K562 (cell line): ENCODE results near the gene RRAS. TPM values are rescaled to one million over a fixed set of nuclear protein-coding genes. Genes with fewer than 3 reads are reported as not detected.

Experiments
- DACH1 ChIP-seq: fragments of 450-650 bp; IDR thresholded peaks from 2 replicates; pipeline ENCODE4 v1.6.1; 2018; ENCODE audit not compliant: partially characterized antibody
- DDX20 ChIP-seq: fragments of 450-650 bp; IDR thresholded peaks from 2 replicates; pipeline ENCODE4 v1.6.1; 2016; ENCODE audit warnings: missing genetic modification characterization, low read depth, mild to moderate bottlenecking, missing compliant biosample characterization, moderate library complexity
- KDM4B ChIP-seq, 2 experiments: fragments of 450-650 bp in 1 of 2; sonication (generic) in 1 of 2; IDR thresholded peaks; 2 replicates each; pipeline ENCODE4 v1.6.1; 2016 to 2017; ENCODE audit warnings: borderline replicate concordance in 2 of 2, antibody characterized with exemption in 1 of 2, low read depth in 1 of 2, mild to moderate bottlenecking in 1 of 2
- NRF1 ChIP-seq, 2 experiments: fragments of 450-650 bp; IDR thresholded peaks in 1 of 2; conservative IDR thresholded peaks in 1 of 2; 2 replicates each; pipeline ENCODE4 v1.6.1; 2014; ENCODE audit warnings: mild to moderate bottlenecking in 2 of 2
- PHTF2 ChIP-seq: fragments of 250-450 bp; sonication (Bioruptor Pico); IDR thresholded peaks from 2 replicates; pipeline ENCODE4 v1.5.0; 2021; ENCODE audit warnings: mild to moderate bottlenecking
- POLR2A ChIP-seq: fragments of 450-650 bp; conservative IDR thresholded peaks from 2 replicates; pipeline ENCODE4 v1.6.1; 2016
- PURB ChIP-seq: sonication (generic); formaldehyde crosslinking; IDR thresholded peaks from 2 replicates; pipeline ENCODE4 v1.9.0; 2021; ENCODE audit warnings: low read depth, mild to moderate bottlenecking, missing genetic modification reagents
- RAD21 ChIP-seq, 2 experiments: fragments of 250-450 bp in 1 of 2; fragments of 450-650 bp in 1 of 2; sonication (Bioruptor Pico) in 1 of 2; formaldehyde crosslinking in 1 of 2; IDR thresholded peaks in 1 of 2; conservative IDR thresholded peaks in 1 of 2; 2 replicates each; pipeline versions ENCODE4 v1.4.0 to v1.8.0; 2020 to 2022; ENCODE audit warnings: mild to moderate bottlenecking in 2 of 2, moderate library complexity in 1 of 2
- SAFB ChIP-seq: fragments of 200-400 bp; formaldehyde crosslinking; IDR thresholded peaks from 2 replicates; pipeline ENCODE4 v1.6.1; 2017; ENCODE audit warnings: low read depth, low read length, borderline replicate concordance
- TEAD1 ChIP-seq, 2 experiments: fragments of 450-650 bp in 1 of 2; sonication (generic) in 1 of 2; formaldehyde crosslinking; IDR thresholded peaks; 2 replicates each; pipeline versions ENCODE4 v1.4.0 to v1.8.0; 2020 to 2022; ENCODE audit warnings: mild to moderate bottlenecking in 2 of 2, missing genetic modification reagents in 1 of 2
- ZBTB26 ChIP-seq: fragments of 450-650 bp; formaldehyde crosslinking; IDR thresholded peaks from 2 replicates; pipeline ENCODE4 v1.4.0; 2022; ENCODE audit warnings: missing genetic modification characterization
- ZNF24 ChIP-seq: fragments of 450-650 bp; IDR thresholded peaks from 2 replicates; pipeline ENCODE4 v1.6.1; 2016
- ZNF324 ChIP-seq: fragments of 250-450 bp; sonication (Bioruptor Pico); IDR thresholded peaks from 2 replicates; pipeline ENCODE4 v1.4.0; 2020; ENCODE audit warnings: mild to moderate bottlenecking
- polyA plus RNA-seq, 8 experiments: library from polyadenylated mRNA; depleted of rRNA in 4 of 8; stranded (reverse) in 5 of 8; unstranded in 3 of 8; fragments of >200 nt; fragmentation: Nextera tagmentation in 2 of 8; fragmentation: Illumina TruSeq in 1 of 8; extraction: Ambion mirVana in 2 of 8; extraction: Trizol in 1 of 8; gene quantifications; 2 replicates each; pipeline versions ENCODE4 v1.2.1 to v1.2.3, GENCODE V29; 2011 to 2014; ENCODE audit warnings: inconsistent platforms in 1 of 8, missing spikeins in 1 of 8
- total RNA-seq, 7 experiments: library from RNA; depleted of rRNA in 6 of 7; stranded (reverse); fragments of >200 nt in 6 of 7; fragmentation: Illumina TruSeq in 2 of 7; extraction: Trizol in 2 of 7; gene quantifications; 2 replicates each; pipeline versions ENCODE4 v1.2.1 to v1.2.3, GENCODE V29; 2011 to 2021; ENCODE audit warnings: low replicate concordance in 1 of 7
- TF ChIP-seq, protein P1 (sequence below): fragments of 250-450 bp; sonication (Bioruptor Pico); IDR thresholded peaks from 2 replicates; pipeline ENCODE4 v1.8.0; 2021; ENCODE audit warnings: moderate library complexity, mild to moderate bottlenecking, inconsistent platforms
- TF ChIP-seq, protein P2 (sequence below): fragments of 200-400 bp; formaldehyde crosslinking; IDR thresholded peaks from 2 replicates; pipeline ENCODE4 v1.6.1; 2017; ENCODE audit warnings: mild to moderate bottlenecking, low read depth, low read length, moderate library complexity
- TF ChIP-seq, protein P3 (sequence below): fragments of 250-450 bp; sonication (Bioruptor Pico); IDR thresholded peaks from 2 replicates; pipeline ENCODE4 v1.8.0; 2022; ENCODE audit warnings: inconsistent platforms, mild to moderate bottlenecking, moderate library complexity, borderline replicate concordance
- TF ChIP-seq, protein P4 (sequence below), 2 experiments: fragments of 450-650 bp in 1 of 2; IDR thresholded peaks; 2 replicates each; pipeline ENCODE4 v1.6.1; 2011 to 2017; ENCODE audit warnings: low read depth in 2 of 2, antibody characterized with exemption in 1 of 2, borderline replicate concordance in 1 of 2, low read length in 1 of 2, mild to moderate bottlenecking in 1 of 2, mixed read lengths in 1 of 2; ENCODE audit not compliant: control insufficient read depth in 1 of 2

Gene RRAS
- total and polyA plus RNA-seq, 9 of the 15 experiments (the other 6 are each of a cell fraction or from before 2014, with no cell fraction given), result 0.70 to 17.3 (median 8.2) TPM

DNA sequence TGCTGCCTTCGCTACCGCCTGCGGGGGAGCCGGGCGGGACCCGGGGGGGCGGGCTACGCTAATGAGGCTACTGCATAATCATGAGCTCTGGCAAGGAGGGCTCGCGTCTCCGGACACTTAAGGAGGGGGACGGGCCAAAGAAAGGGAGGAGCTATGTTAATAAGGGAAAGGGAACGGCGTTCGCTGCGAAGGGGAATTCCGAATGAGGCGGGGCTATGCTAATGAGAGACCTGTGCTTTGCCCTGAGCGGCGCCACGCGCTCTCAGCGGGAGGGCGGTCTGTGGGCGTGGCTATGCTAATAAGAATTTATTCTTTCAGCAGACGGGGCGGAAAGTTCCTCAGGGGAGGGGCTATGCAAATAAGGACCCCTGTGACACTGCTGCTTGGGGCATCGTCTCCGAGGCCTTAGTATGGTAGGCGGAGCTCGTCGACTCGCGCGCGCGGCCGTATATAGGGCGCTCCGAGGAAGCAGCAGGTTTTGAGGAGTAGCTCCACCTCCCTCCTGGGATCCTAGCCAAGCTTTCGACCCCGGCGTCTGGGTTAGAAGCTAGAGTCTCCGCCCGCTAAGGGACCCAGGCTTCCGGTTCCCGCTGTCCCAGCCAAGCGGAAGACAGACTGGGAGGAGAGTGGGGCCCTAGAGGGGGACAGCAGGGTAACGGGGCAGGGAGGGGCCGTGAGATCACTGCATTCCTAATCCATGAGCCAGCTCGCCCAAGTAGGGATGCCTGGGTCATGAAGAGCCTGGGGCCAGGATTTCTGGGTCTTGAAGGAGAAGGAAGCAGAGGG is at the start of gene RRAS (continued):
- TF ChIP-seq, protein P1, sequence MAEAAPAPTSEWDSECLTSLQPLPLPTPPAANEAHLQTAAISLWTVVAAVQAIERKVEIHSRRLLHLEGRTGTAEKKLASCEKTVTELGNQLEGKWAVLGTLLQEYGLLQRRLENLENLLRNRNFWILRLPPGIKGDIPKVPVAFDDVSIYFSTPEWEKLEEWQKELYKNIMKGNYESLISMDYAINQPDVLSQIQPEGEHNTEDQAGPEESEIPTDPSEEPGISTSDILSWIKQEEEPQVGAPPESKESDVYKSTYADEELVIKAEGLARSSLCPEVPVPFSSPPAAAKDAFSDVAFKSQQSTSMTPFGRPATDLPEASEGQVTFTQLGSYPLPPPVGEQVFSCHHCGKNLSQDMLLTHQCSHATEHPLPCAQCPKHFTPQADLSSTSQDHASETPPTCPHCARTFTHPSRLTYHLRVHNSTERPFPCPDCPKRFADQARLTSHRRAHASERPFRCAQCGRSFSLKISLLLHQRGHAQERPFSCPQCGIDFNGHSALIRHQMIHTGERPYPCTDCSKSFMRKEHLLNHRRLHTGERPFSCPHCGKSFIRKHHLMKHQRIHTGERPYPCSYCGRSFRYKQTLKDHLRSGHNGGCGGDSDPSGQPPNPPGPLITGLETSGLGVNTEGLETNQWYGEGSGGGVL (CRISPR knock-in tag), result no peak
- TF ChIP-seq PHTF2, result no peak
- peak; percentile 86 to 88 for TF ChIP-seq NRF1 (conservative IDR thresholded peaks at IDR 0.05 in 1 of 2, IDR thresholded peaks at IDR 0.05 in 1 of 2)
- TF ChIP-seq POLR2A, result peak; percentile 92
- no peak for TF ChIP-seq ZBTB26 (CRISPR knock-in tag)
- peak; percentile 83 to 97 for TF ChIP-seq TEAD1 (CRISPR knock-in tag; IDR thresholded peaks at IDR 0.05)
- TF ChIP-seq, protein P2, sequence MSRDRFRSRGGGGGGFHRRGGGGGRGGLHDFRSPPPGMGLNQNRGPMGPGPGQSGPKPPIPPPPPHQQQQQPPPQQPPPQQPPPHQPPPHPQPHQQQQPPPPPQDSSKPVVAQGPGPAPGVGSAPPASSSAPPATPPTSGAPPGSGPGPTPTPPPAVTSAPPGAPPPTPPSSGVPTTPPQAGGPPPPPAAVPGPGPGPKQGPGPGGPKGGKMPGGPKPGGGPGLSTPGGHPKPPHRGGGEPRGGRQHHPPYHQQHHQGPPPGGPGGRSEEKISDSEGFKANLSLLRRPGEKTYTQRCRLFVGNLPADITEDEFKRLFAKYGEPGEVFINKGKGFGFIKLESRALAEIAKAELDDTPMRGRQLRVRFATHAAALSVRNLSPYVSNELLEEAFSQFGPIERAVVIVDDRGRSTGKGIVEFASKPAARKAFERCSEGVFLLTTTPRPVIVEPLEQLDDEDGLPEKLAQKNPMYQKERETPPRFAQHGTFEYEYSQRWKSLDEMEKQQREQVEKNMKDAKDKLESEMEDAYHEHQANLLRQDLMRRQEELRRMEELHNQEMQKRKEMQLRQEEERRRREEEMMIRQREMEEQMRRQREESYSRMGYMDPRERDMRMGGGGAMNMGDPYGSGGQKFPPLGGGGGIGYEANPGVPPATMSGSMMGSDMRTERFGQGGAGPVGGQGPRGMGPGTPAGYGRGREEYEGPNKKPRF, result no peak
- peak in 1 of 2 experiments; percentile 45; a peak in 1 of 4 replicates for TF ChIP-seq KDM4B (IDR thresholded peaks at IDR 0.05; ENCODE audit: borderline replicate concordance in 2 of 2, low read depth in 1 of 2)
- TF ChIP-seq SAFB, result no peak
- no peak for TF ChIP-seq DACH1
- no peak for TF ChIP-seq RAD21 (CRISPR knock-in tag; conservative IDR thresholded peaks at IDR 0.05 in 1 of 2, IDR thresholded peaks at IDR 0.05 in 1 of 2)
- TF ChIP-seq DDX20 (tag), result no peak
- TF ChIP-seq ZNF24, result no peak
- TF ChIP-seq PURB (CRISPR knock-in tag), result no peak
- TF ChIP-seq, protein P3, sequence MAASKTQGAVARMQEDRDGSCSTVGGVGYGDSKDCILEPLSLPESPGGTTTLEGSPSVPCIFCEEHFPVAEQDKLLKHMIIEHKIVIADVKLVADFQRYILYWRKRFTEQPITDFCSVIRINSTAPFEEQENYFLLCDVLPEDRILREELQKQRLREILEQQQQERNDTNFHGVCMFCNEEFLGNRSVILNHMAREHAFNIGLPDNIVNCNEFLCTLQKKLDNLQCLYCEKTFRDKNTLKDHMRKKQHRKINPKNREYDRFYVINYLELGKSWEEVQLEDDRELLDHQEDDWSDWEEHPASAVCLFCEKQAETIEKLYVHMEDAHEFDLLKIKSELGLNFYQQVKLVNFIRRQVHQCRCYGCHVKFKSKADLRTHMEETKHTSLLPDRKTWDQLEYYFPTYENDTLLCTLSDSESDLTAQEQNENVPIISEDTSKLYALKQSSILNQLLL, result no peak
- TF ChIP-seq, protein P4, sequence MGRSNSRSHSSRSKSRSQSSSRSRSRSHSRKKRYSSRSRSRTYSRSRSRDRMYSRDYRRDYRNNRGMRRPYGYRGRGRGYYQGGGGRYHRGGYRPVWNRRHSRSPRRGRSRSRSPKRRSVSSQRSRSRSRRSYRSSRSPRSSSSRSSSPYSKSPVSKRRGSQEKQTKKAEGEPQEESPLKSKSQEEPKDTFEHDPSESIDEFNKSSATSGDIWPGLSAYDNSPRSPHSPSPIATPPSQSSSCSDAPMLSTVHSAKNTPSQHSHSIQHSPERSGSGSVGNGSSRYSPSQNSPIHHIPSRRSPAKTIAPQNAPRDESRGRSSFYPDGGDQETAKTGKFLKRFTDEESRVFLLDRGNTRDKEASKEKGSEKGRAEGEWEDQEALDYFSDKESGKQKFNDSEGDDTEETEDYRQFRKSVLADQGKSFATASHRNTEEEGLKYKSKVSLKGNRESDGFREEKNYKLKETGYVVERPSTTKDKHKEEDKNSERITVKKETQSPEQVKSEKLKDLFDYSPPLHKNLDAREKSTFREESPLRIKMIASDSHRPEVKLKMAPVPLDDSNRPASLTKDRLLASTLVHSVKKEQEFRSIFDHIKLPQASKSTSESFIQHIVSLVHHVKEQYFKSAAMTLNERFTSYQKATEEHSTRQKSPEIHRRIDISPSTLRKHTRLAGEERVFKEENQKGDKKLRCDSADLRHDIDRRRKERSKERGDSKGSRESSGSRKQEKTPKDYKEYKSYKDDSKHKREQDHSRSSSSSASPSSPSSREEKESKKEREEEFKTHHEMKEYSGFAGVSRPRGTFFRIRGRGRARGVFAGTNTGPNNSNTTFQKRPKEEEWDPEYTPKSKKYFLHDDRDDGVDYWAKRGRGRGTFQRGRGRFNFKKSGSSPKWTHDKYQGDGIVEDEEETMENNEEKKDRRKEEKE (IDR thresholded peaks at IDR 0.05; ENCODE audit: borderline replicate concordance in 1 of 2, control insufficient read depth in 1 of 2, low read depth in 2 of 2, low read length in 1 of 2), result no peak
- TF ChIP-seq ZNF324 (CRISPR knock-in tag), result no peak
